KOPT-K1 (cell line): Measurements from ENCODE around the gene RHOD.

Experiments
- H3K27ac ChIP-seq: fragments of 200-600 bp; sonication (generic); 2 replicates; pipeline ENCODE4 v1.5.1; 2016; ENCODE audit warnings: antibody characterized with exemption, mild to moderate bottlenecking, low read depth, low read length; ENCODE audit not compliant: poor library complexity, severe bottlenecking
- H3K36me3 ChIP-seq: fragments of 200-600 bp; sonication (generic); 2 replicates; pipeline ENCODE4 v1.5.1; 2017; ENCODE audit warnings: antibody characterized with exemption, mild to moderate bottlenecking, low read length, moderate library complexity; ENCODE audit not compliant: insufficient read depth
- H3K9me3 ChIP-seq: fragments of 200-600 bp; sonication (generic); 2 replicates; pipeline ENCODE4 v1.5.1; 2017; ENCODE audit warnings: antibody characterized with exemption, low read length, mild to moderate bottlenecking; ENCODE audit not compliant: insufficient read depth, poor library complexity, severe bottlenecking

The RHOD gene

GRCh38 chr11:67056267-67057204, at the start of gene RHOD:
Gene RHOD, plus strand, starts transcription at chr11:67056847. Its CDS starts 56 bp downstream, at chr11:67056903.
- H3K27ac ChIP-seq: no peak within 1 kb of the TSS
- H3K9me3 ChIP-seq: no peaks in the 10 kb centered on the region
- no peaks in the 10 kb centered on the region for H3K36me3 ChIP-seq

GRCh38 chr11:67007126-67007525, 49.5 kb upstream of the RHOD start:
- Histone ChIP-seq H3K36me3 (no peaks in the 10 kb centered on the region), H3K9me3 (no peaks in the 10 kb centered on the region), H3K27ac (no peak overlapping the region)

GRCh38 chr11:67010296-67010905, 46.2 kb upstream of the RHOD start:
- Histone ChIP-seq H3K27ac (no peak overlapping the region), H3K9me3 (no peaks in the 10 kb centered on the region), H3K36me3 (no peaks in the 10 kb centered on the region)

- H3K27ac ChIP-seq: no peak overlapping the region
- no peaks in the 10 kb centered on the region for H3K36me3 ChIP-seq
- no peaks in the 10 kb centered on the region for H3K9me3 ChIP-seq
Observed at GRCh38 chr11:67013511-67014045, 43.1 kb upstream of the RHOD start.

- Histone ChIP-seq H3K36me3 (no peaks in the 10 kb centered on the region), H3K27ac (no peak overlapping the region), H3K9me3 (no peaks in the 10 kb centered on the region)
Observed at GRCh38 chr11:67014343-67014742, 42.3 kb upstream of the RHOD start.

GRCh38 chr11:67015048-67015447, 41.6 kb upstream of the RHOD start:
- Histone ChIP-seq H3K9me3 (no peaks in the 10 kb centered on the region), H3K36me3 (no peaks in the 10 kb centered on the region), H3K27ac (no peak overlapping the region)

GRCh38 chr11:67016550-67016949, 40.1 kb upstream of the RHOD start:
- Histone ChIP-seq H3K9me3 (no peaks in the 10 kb centered on the region), H3K27ac (no peak overlapping the region), H3K36me3 (no peaks in the 10 kb centered on the region)

- Histone ChIP-seq H3K9me3 (peaks cover 8% of the 10 kb centered on the region), H3K36me3 (no peaks in the 10 kb centered on the region), H3K27ac (no peak overlapping the region)
Observed at GRCh38 chr11:67020949-67021348, 35.7 kb upstream of the RHOD start.

- peaks cover 8% of the 10 kb centered on the region for H3K9me3 ChIP-seq
- no peak overlapping the region for H3K27ac ChIP-seq
- no peaks in the 10 kb centered on the region for H3K36me3 ChIP-seq
Observed at GRCh38 chr11:67022341-67022933, 34.2 kb upstream of the RHOD start.

GRCh38 chr11:67022961-67023956, 33.4 kb upstream of the RHOD start, which contains the start of gene SYT12:
Gene SYT12, plus strand, starts transcription at chr11:67023134. Its CDS starts 7,011 bp downstream, at chr11:67030145.
- Histone ChIP-seq H3K9me3 (peaks cover 8% of the 10 kb centered on the region), H3K27ac (no peak within 1 kb of the TSS), H3K36me3 (no peaks in the 10 kb centered on the region)

- no peak overlapping the region for H3K27ac ChIP-seq
- H3K9me3 ChIP-seq: peaks cover 8% of the 10 kb centered on the region
- no peaks in the 10 kb centered on the region for H3K36me3 ChIP-seq
Observed at GRCh38 chr11:67023957-67024353, 32.7 kb upstream of the RHOD start.

- Histone ChIP-seq H3K36me3 (no peaks in the 10 kb centered on the region), H3K9me3 (peaks cover 8% of the 10 kb centered on the region), H3K27ac (no peak overlapping the region)
Observed at GRCh38 chr11:67024410-67024809, 32.2 kb upstream of the RHOD start.

GRCh38 chr11:67024966-67025365, 31.7 kb upstream of the RHOD start:
- Histone ChIP-seq H3K36me3 (no peaks in the 10 kb centered on the region), H3K27ac (no peak overlapping the region)

GRCh38 chr11:67025750-67026149, 30.9 kb upstream of the RHOD start:
- peaks cover 8% of the 10 kb centered on the region for H3K9me3 ChIP-seq
- no peak overlapping the region for H3K27ac ChIP-seq
- H3K36me3 ChIP-seq: no peaks in the 10 kb centered on the region

More at GRCh38 chr11:67024966-67025365, 31.7 kb upstream of the RHOD start:
- peaks cover 8% of the 10 kb centered on the region for H3K9me3 ChIP-seq
